ENCODE data around the gene ZNF2.
A peak's percentile ranks its signal among the peaks of the same experiment; 100 is the strongest.
"Not testable (repeated sequence)": the region's sequence is repeated elsewhere in the genome, so short reads cannot be mapped to it uniquely, and the experiment has no call there.

Gene ZNF2

GRCh38 chr2:95165371-95166064 lies at the start of gene ZNF2:
TSS of gene ZNF2 (plus strand) at chr2:95165809. CDS start at chr2:95176227, 10,418 bp downstream.
- peak; percentile 97 for DNase-seq (ENCODE audit: low spot score)

- no peak for DNase-seq (ENCODE audit: low spot score)
Measured at GRCh38 chr2:95121093-95121406, 44.6 kb upstream of the ZNF2 start.

- peak; percentile 85 for DNase-seq (ENCODE audit: low spot score)
Measured at GRCh38 chr2:95121407-95122196, 44.0 kb upstream of the ZNF2 start, which contains the start of gene MRPS5. TSS of gene MRPS5 (minus strand) at chr2:95121808. CDS start at chr2:95121791, 17 bp downstream.

- DNase-seq (ENCODE audit: low spot score) = no peak
Measured at GRCh38 chr2:95122197-95122551, 43.4 kb upstream of the ZNF2 start.

GRCh38 chr2:95138702-95139101 lies 26.9 kb upstream of the ZNF2 start:
- no peak for DNase-seq (ENCODE audit: low spot score)

- no peak for DNase-seq (ENCODE audit: low spot score)
Measured at GRCh38 chr2:95143838-95144237, 21.8 kb upstream of the ZNF2 start.

GRCh38 chr2:95149397-95149984 lies 16.1 kb upstream of the ZNF2 start:
- DNase-seq (ENCODE audit: low spot score) = no peak

- DNase-seq (ENCODE audit: low spot score) = no peak
Measured at GRCh38 chr2:95158441-95158840, 7.2 kb upstream of the ZNF2 start.

GRCh38 chr2:95158891-95159619 lies 6.6 kb upstream of the ZNF2 start:
- DNase-seq (ENCODE audit: low spot score) = peak; percentile 48

GRCh38 chr2:95159690-95160449 lies 5.7 kb upstream of the ZNF2 start, which contains the start of gene ZNF514:
TSS of gene ZNF514 (minus strand) at chr2:95159848. CDS start at chr2:95153253, 6,595 bp downstream.
- DNase-seq (ENCODE audit: low spot score) = peak; percentile 66

- no peak for DNase-seq (ENCODE audit: low spot score)
Measured at GRCh38 chr2:95165030-95165370, 609 bp upstream of the ZNF2 start.

GRCh38 chr2:95166065-95166763 lies 605 bp downstream of the ZNF2 start:
- DNase-seq (ENCODE audit: low spot score) = no peak

GRCh38 chr2:95171902-95172301 lies 6.3 kb downstream of the ZNF2 start:
- no peak for DNase-seq (ENCODE audit: low spot score)

- no peak for DNase-seq (ENCODE audit: low spot score)
Measured at GRCh38 chr2:95174031-95174542, 8.5 kb downstream of the ZNF2 start.

GRCh38 chr2:95179451-95179850 lies 13.8 kb downstream of the ZNF2 start:
- no peak for DNase-seq (ENCODE audit: low spot score)

GRCh38 chr2:95181774-95182173 lies 16.2 kb downstream of the ZNF2 start:
- no peak for DNase-seq (ENCODE audit: low spot score)

- DNase-seq (ENCODE audit: low spot score) = no peak
Measured at GRCh38 chr2:95185197-95185596, 19.6 kb downstream of the ZNF2 start.

- no peak for DNase-seq (ENCODE audit: low spot score)
Measured at GRCh38 chr2:95185973-95186372, 20.4 kb downstream of the ZNF2 start.

GRCh38 chr2:95192956-95193355 lies 27.3 kb downstream of the ZNF2 start:
- not testable (repeated sequence) for DNase-seq (ENCODE audit: low spot score)

- DNase-seq (ENCODE audit: low spot score) = no peak
Measured at GRCh38 chr2:95203911-95204310, 38.3 kb downstream of the ZNF2 start.

GRCh38 chr2:95204396-95204795 lies 38.8 kb downstream of the ZNF2 start:
- DNase-seq (ENCODE audit: low spot score) = no peak
